ENCODE data around the gene PAPPA. TPM values are rescaled to one million over a fixed set of nuclear protein-coding genes. Genes with fewer than 3 reads are reported as not detected.

PAPPA gene
- total RNA-seq, 1 donor from 2014 or later, result 2.9 TPM

GRCh38 chr9:116349684-116350083, 196.1 kb downstream of the PAPPA start:
- no peak for DNase-seq
- H3K36me3 ChIP-seq, result peaks cover 3% of the 10 kb centered on the region
- ATAC-seq, result no peak
- no peak overlapping the region for H3K4me3 ChIP-seq
- no peak for TF ChIP-seq CTCF (IDR thresholded peaks at IDR 0.05)
- no peaks in the 10 kb centered on the region for H3K4me1 ChIP-seq
- H3K27me3 ChIP-seq, result no peaks in the 10 kb centered on the region
- no peak overlapping the region for H3K27ac ChIP-seq
- intact Hi-C loops (cut with DNase I), result no loop called here
- H3K9me3 ChIP-seq, result no peaks in the 10 kb centered on the region

GRCh38 chr9:116350213-116350612, 196.6 kb downstream of the PAPPA start:
- no peaks in the 10 kb centered on the region for H3K9me3 ChIP-seq
- H3K36me3 ChIP-seq, result peaks cover 3% of the 10 kb centered on the region
- ATAC-seq (no peak), DNase-seq (no peak)
- no peak overlapping the region for H3K4me3 ChIP-seq
- H3K27me3 ChIP-seq, result no peaks in the 10 kb centered on the region
- no peaks in the 10 kb centered on the region for H3K4me1 ChIP-seq
- intact Hi-C loops (cut with DNase I), result no loop called here
- H3K27ac ChIP-seq, result no peak overlapping the region
- TF ChIP-seq CTCF (IDR thresholded peaks at IDR 0.05), result no peak

- ATAC-seq (no peak), DNase-seq (no peak)
- Histone ChIP-seq H3K27ac (no peak overlapping the region), H3K36me3 (peaks cover 3% of the 10 kb centered on the region), H3K27me3 (no peaks in the 10 kb centered on the region), H3K4me3 (no peak overlapping the region), H3K4me1 (no peaks in the 10 kb centered on the region), H3K9me3 (no peaks in the 10 kb centered on the region)
- TF ChIP-seq CTCF (IDR thresholded peaks at IDR 0.05), result no peak
- intact Hi-C loops (cut with DNase I), result no loop called here
Observed at GRCh38 chr9:116352958-116353357, 199.4 kb downstream of the PAPPA start.

GRCh38 chr9:116355153-116355921, 201.7 kb downstream of the PAPPA start:
- Histone ChIP-seq H3K9me3 (no peaks in the 10 kb centered on the region), H3K4me3 (no peak overlapping the region), H3K27me3 (no peaks in the 10 kb centered on the region), H3K36me3 (peaks cover 3% of the 10 kb centered on the region), H3K4me1 (no peaks in the 10 kb centered on the region), H3K27ac (peak overlapping the region; percentile 65)
- intact Hi-C loops (cut with DNase I), result no loop called here
- no peak for TF ChIP-seq CTCF (IDR thresholded peaks at IDR 0.05)
- ATAC-seq (peak; percentile 57), DNase-seq (no peak)

- peaks cover 2% of the 10 kb centered on the region for H3K36me3 ChIP-seq
- no peaks in the 10 kb centered on the region for H3K27me3 ChIP-seq
- H3K4me3 ChIP-seq, result no peak overlapping the region
- no peaks in the 10 kb centered on the region for H3K9me3 ChIP-seq
- TF ChIP-seq CTCF (IDR thresholded peaks at IDR 0.05), result no peak
- intact Hi-C loops (cut with DNase I), result no loop called here
- no peaks in the 10 kb centered on the region for H3K4me1 ChIP-seq
- DNase-seq (no peak), ATAC-seq (no peak)
- H3K27ac ChIP-seq, result no peak overlapping the region
Observed at GRCh38 chr9:116358251-116358650, 204.7 kb downstream of the PAPPA start.

All from upper lobe of right lung (tissue), 1 donor.